ENCODE results near the gene PTPN6.

Gene PTPN6

GRCh38 chr12:6987956-6988553, 36.9 kb downstream of the PTPN6 start:
- no peak for DNase-seq (ENCODE audit: low read depth)
- no peak overlapping the region for H3K4me3 ChIP-seq (ENCODE audit: low read depth, low read length)

- DNase-seq (ENCODE audit: low read depth): peak; percentile 7
- H3K4me3 ChIP-seq (ENCODE audit: low read depth, low read length): no peak overlapping the region
Observed at GRCh38 chr12:6996040-6996441, 44.9 kb downstream of the PTPN6 start.

GRCh38 chr12:6998715-6999451, 47.7 kb downstream of the PTPN6 start:
- H3K4me3 ChIP-seq (ENCODE audit: low read depth, low read length): no peak overlapping the region
- DNase-seq (ENCODE audit: low read depth): no peak

GRCh38 chr12:7001921-7002591, 50.9 kb downstream of the PTPN6 start:
- no peak for DNase-seq (ENCODE audit: low read depth)
- H3K4me3 ChIP-seq (ENCODE audit: low read depth, low read length): no peak overlapping the region

GRCh38 chr12:7004287-7004803, 53.2 kb downstream of the PTPN6 start:
- no peak overlapping the region for H3K4me3 ChIP-seq (ENCODE audit: low read depth, low read length)
- DNase-seq (ENCODE audit: low read depth): no peak

- H3K4me3 ChIP-seq (ENCODE audit: low read depth, low read length): no peak overlapping the region
- no peak for DNase-seq (ENCODE audit: low read depth)
Observed at GRCh38 chr12:7004840-7005239, 53.7 kb downstream of the PTPN6 start.

GRCh38 chr12:7005311-7005710, 54.2 kb downstream of the PTPN6 start:
- H3K4me3 ChIP-seq (ENCODE audit: low read depth, low read length): no peak overlapping the region
- DNase-seq (ENCODE audit: low read depth): no peak

GRCh38 chr12:7006639-7007038, 55.5 kb downstream of the PTPN6 start:
- no peak for DNase-seq (ENCODE audit: low read depth)
- no peak overlapping the region for H3K4me3 ChIP-seq (ENCODE audit: low read depth, low read length)

GRCh38 chr12:7008864-7009263, 57.7 kb downstream of the PTPN6 start:
- no peak overlapping the region for H3K4me3 ChIP-seq (ENCODE audit: low read depth, low read length)
- DNase-seq (ENCODE audit: low read depth): no peak

GRCh38 chr12:7009512-7009911, 58.4 kb downstream of the PTPN6 start:
- no peak for DNase-seq (ENCODE audit: low read depth)

More at GRCh38 chr12:7009512-7009911, 58.4 kb downstream of the PTPN6 start:
- H3K4me3 ChIP-seq (ENCODE audit: low read depth, low read length): no peak overlapping the region

Measured in skeletal muscle cell (primary cell).